ENCODE measurements around the gene PDE1C.

GRCh38 chr7:31720366-31720765 lies 349.8 kb downstream of the PDE1C start:
- TF ChIP-seq, protein P1, sequence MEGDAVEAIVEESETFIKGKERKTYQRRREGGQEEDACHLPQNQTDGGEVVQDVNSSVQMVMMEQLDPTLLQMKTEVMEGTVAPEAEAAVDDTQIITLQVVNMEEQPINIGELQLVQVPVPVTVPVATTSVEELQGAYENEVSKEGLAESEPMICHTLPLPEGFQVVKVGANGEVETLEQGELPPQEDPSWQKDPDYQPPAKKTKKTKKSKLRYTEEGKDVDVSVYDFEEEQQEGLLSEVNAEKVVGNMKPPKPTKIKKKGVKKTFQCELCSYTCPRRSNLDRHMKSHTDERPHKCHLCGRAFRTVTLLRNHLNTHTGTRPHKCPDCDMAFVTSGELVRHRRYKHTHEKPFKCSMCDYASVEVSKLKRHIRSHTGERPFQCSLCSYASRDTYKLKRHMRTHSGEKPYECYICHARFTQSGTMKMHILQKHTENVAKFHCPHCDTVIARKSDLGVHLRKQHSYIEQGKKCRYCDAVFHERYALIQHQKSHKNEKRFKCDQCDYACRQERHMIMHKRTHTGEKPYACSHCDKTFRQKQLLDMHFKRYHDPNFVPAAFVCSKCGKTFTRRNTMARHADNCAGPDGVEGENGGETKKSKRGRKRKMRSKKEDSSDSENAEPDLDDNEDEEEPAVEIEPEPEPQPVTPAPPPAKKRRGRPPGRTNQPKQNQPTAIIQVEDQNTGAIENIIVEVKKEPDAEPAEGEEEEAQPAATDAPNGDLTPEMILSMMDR (IDR thresholded peaks at IDR 0.05; ENCODE audit: low read depth, low read length): no peak
- no peak for TF ChIP-seq EZH2phosphoT487 (IDR thresholded peaks at IDR 0.05; ENCODE audit: low read depth)

Data from OCI-LY3 (cell line).